ENCODE measurements around the gene GRIK3.

Gene GRIK3

GRCh38 chr1:36824390-36824861, 209.9 kb downstream of the GRIK3 start:
- no peak for DNase-seq (ENCODE audit: low read depth)

- DNase-seq (ENCODE audit: low read depth) = no peak
These were observed 211.7 kb downstream of the GRIK3 start for GRCh38 chr1:36822648-36823047.

GRCh38 chr1:36821386-36821785, 212.9 kb downstream of the GRIK3 start:
- DNase-seq (ENCODE audit: low read depth) = no peak

- no peak for DNase-seq (ENCODE audit: low read depth)
These were observed 215.5 kb downstream of the GRIK3 start for GRCh38 chr1:36818771-36819170.

- no peak for DNase-seq (ENCODE audit: low read depth)
These were observed 218.0 kb downstream of the GRIK3 start for GRCh38 chr1:36816348-36816747.

- DNase-seq (ENCODE audit: low read depth) = no peak
These were observed 219.5 kb downstream of the GRIK3 start for GRCh38 chr1:36814774-36815173.

GRCh38 chr1:36814083-36814482, 220.2 kb downstream of the GRIK3 start:
- DNase-seq (ENCODE audit: low read depth) = no peak

- DNase-seq (ENCODE audit: low read depth) = no peak
These were observed 227.1 kb downstream of the GRIK3 start for GRCh38 chr1:36807262-36807661.

GRCh38 chr1:36805979-36806640, 228.2 kb downstream of the GRIK3 start:
- no peak for DNase-seq (ENCODE audit: low read depth)

- DNase-seq (ENCODE audit: low read depth) = no peak
These were observed 229.5 kb downstream of the GRIK3 start for GRCh38 chr1:36804669-36805314.

GRCh38 chr1:36803868-36804570, 230.3 kb downstream of the GRIK3 start:
- no peak for DNase-seq (ENCODE audit: low read depth)

GRCh38 chr1:36802018-36802417, 232.3 kb downstream of the GRIK3 start:
- no peak for DNase-seq (ENCODE audit: low read depth)

- DNase-seq (ENCODE audit: low read depth) = no peak
These were observed 236.6 kb downstream of the GRIK3 start for GRCh38 chr1:36797761-36798160.

GRCh38 chr1:36796733-36797132, 237.6 kb downstream of the GRIK3 start:
- no peak for DNase-seq (ENCODE audit: low read depth)

- no peak for DNase-seq (ENCODE audit: low read depth)
These were observed 238.2 kb downstream of the GRIK3 start for GRCh38 chr1:36796106-36796590.

GRCh38 chr1:36794460-36794859, 239.9 kb downstream of the GRIK3 start:
- no peak for DNase-seq (ENCODE audit: low read depth)

- no peak for DNase-seq (ENCODE audit: low read depth)
These were observed 240.9 kb downstream of the GRIK3 start for GRCh38 chr1:36793452-36793851.

- DNase-seq (ENCODE audit: low read depth) = no peak
These were observed 242.0 kb downstream of the GRIK3 start for GRCh38 chr1:36792292-36792691.

- no peak for DNase-seq (ENCODE audit: low read depth)
These were observed 244.1 kb downstream of the GRIK3 start for GRCh38 chr1:36790191-36790590.

- DNase-seq (ENCODE audit: low read depth) = no peak
These were observed 244.8 kb downstream of the GRIK3 start for GRCh38 chr1:36789535-36789934.

GRCh38 chr1:36787312-36787913, 246.9 kb downstream of the GRIK3 start:
- DNase-seq (ENCODE audit: low read depth) = no peak

GRCh38 chr1:36786425-36786824, 247.9 kb downstream of the GRIK3 start:
- DNase-seq (ENCODE audit: low read depth) = no peak
